ENCODE data around the gene MRTO4. TPM values are rescaled to one million over a fixed set of nuclear protein-coding genes. Genes with fewer than 3 reads are reported as not detected.

Gene MRTO4
- total RNA-seq, 1 experiment from 2014 or later = 90.1 TPM

Other genes starting within 250 kb of the MRTO4 start
- 126 TPM for gene UBR4, start 41.5 kb upstream of the MRTO4 start, total RNA-seq (2021; ENCODE audit: unreplicated experiment)
- 103 TPM for gene EMC1, start 281 bp upstream of the MRTO4 start, total RNA-seq (2021; ENCODE audit: unreplicated experiment)
- 1.4 TPM for gene AKR7A3, start 37.0 kb downstream of the MRTO4 start, total RNA-seq (2021; ENCODE audit: unreplicated experiment)
- 86.6 TPM for gene AKR7A2, start 60.3 kb downstream of the MRTO4 start, total RNA-seq (2021; ENCODE audit: unreplicated experiment)
- gene SLC66A1, start 60.5 kb downstream of the MRTO4 start, total RNA-seq (2021; ENCODE audit: unreplicated experiment) = 42.0 TPM
- gene CAPZB, start 233.7 kb downstream of the MRTO4 start, total RNA-seq (2021; ENCODE audit: unreplicated experiment) = 491 TPM